ENCODE data around the gene JADE3.

Gene JADE3

GRCh38 chrX:46929439-46930261 is 17.4 kb downstream of the JADE3 start:
- Histone ChIP-seq H3K27me3 (ENCODE audit: insufficient read depth, poor library complexity, severe bottlenecking) (no peaks in the 10 kb centered on the region), H3K27ac (replicated peaks) (no peak overlapping the region), H3K4me3 (replicated peaks; ENCODE audit: insufficient read depth, low read length) (no peak overlapping the region)
- DNase-seq (ENCODE audit: low read depth in 1 of 2, low spot score in 1 of 2) = no peak
- TF ChIP-seq, protein P1, sequence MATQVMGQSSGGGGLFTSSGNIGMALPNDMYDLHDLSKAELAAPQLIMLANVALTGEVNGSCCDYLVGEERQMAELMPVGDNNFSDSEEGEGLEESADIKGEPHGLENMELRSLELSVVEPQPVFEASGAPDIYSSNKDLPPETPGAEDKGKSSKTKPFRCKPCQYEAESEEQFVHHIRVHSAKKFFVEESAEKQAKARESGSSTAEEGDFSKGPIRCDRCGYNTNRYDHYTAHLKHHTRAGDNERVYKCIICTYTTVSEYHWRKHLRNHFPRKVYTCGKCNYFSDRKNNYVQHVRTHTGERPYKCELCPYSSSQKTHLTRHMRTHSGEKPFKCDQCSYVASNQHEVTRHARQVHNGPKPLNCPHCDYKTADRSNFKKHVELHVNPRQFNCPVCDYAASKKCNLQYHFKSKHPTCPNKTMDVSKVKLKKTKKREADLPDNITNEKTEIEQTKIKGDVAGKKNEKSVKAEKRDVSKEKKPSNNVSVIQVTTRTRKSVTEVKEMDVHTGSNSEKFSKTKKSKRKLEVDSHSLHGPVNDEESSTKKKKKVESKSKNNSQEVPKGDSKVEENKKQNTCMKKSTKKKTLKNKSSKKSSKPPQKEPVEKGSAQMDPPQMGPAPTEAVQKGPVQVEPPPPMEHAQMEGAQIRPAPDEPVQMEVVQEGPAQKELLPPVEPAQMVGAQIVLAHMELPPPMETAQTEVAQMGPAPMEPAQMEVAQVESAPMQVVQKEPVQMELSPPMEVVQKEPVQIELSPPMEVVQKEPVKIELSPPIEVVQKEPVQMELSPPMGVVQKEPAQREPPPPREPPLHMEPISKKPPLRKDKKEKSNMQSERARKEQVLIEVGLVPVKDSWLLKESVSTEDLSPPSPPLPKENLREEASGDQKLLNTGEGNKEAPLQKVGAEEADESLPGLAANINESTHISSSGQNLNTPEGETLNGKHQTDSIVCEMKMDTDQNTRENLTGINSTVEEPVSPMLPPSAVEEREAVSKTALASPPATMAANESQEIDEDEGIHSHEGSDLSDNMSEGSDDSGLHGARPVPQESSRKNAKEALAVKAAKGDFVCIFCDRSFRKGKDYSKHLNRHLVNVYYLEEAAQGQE (IDR thresholded peaks at IDR 0.05; ENCODE audit: insufficient replicate concordance, low read depth) = no peak
- TF ChIP-seq GABPA (IDR thresholded peaks at IDR 0.05; ENCODE audit: low read depth) (no peak), POLR2AphosphoS5 (IDR thresholded peaks at IDR 0.05; ENCODE audit: low read depth) (no peak), SPI1 (IDR thresholded peaks at IDR 0.05; ENCODE audit: borderline replicate concordance, low read depth) (no peak)
- TF ChIP-seq, protein P2, sequence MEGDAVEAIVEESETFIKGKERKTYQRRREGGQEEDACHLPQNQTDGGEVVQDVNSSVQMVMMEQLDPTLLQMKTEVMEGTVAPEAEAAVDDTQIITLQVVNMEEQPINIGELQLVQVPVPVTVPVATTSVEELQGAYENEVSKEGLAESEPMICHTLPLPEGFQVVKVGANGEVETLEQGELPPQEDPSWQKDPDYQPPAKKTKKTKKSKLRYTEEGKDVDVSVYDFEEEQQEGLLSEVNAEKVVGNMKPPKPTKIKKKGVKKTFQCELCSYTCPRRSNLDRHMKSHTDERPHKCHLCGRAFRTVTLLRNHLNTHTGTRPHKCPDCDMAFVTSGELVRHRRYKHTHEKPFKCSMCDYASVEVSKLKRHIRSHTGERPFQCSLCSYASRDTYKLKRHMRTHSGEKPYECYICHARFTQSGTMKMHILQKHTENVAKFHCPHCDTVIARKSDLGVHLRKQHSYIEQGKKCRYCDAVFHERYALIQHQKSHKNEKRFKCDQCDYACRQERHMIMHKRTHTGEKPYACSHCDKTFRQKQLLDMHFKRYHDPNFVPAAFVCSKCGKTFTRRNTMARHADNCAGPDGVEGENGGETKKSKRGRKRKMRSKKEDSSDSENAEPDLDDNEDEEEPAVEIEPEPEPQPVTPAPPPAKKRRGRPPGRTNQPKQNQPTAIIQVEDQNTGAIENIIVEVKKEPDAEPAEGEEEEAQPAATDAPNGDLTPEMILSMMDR (IDR thresholded peaks at IDR 0.05; ENCODE audit: insufficient read depth, low read length) = no peak

DNA sequence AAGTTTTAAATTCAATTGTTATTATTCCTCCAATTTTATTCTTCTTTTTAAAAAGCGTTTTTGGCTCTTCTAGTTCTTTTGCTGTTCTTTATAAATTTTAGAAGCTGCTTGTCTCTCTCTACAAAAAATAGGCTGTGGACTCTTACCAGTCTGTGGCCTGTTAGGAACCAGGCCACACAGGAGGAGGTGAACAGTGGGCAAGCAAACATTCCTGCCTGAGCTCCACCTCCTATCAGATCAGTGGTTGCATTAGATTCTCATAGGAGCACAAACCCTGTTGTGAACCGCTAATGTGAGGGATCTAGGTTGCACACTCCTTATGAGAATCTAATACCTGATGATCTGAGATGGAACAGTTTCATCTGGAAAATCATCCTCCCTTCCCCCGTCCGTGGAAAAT is 23.1 kb downstream of the JADE3 start:
- no peak for DNase-seq (ENCODE audit: low read depth in 1 of 2, low spot score in 1 of 2)
- no peak overlapping the region for H3K27ac ChIP-seq (replicated peaks)
- H3K27me3 ChIP-seq (ENCODE audit: insufficient read depth, poor library complexity, severe bottlenecking) = no peaks in the 10 kb centered on the region
- no peak overlapping the region for H3K4me3 ChIP-seq (replicated peaks; ENCODE audit: insufficient read depth, low read length)
- no peak for TF ChIP-seq POLR2AphosphoS5 (IDR thresholded peaks at IDR 0.05; ENCODE audit: low read depth)
- TF ChIP-seq, protein P1 (IDR thresholded peaks at IDR 0.05; ENCODE audit: insufficient replicate concordance, low read depth) = no peak

- TF ChIP-seq GABPA (IDR thresholded peaks at IDR 0.05; ENCODE audit: low read depth) (no peak), POLR2AphosphoS5 (IDR thresholded peaks at IDR 0.05; ENCODE audit: low read depth) (no peak), SPI1 (IDR thresholded peaks at IDR 0.05; ENCODE audit: borderline replicate concordance, low read depth) (no peak)
- TF ChIP-seq, protein P2 (IDR thresholded peaks at IDR 0.05; ENCODE audit: insufficient read depth, low read length) = no peak
- TF ChIP-seq, protein P1 (IDR thresholded peaks at IDR 0.05; ENCODE audit: insufficient replicate concordance, low read depth) = no peak
- Histone ChIP-seq H3K4me3 (replicated peaks; ENCODE audit: insufficient read depth, low read length) (no peak overlapping the region), H3K27ac (replicated peaks) (no peak overlapping the region), H3K27me3 (ENCODE audit: insufficient read depth, poor library complexity, severe bottlenecking) (no peaks in the 10 kb centered on the region)
- no peak for DNase-seq (ENCODE audit: low read depth in 1 of 2, low spot score in 1 of 2)
Observed at GRCh38 chrX:46938589-46938988, 26.4 kb downstream of the JADE3 start.
